IMR-90 (cell line): ENCODE measurements around the gene GCN1. TPM values are rescaled to one million over a fixed set of nuclear protein-coding genes. Genes with fewer than 3 reads are reported as not detected.

Source experiments
- ATAC-seq: fragments of 200-7000 bp; cut with Tn5 transposase; 2 replicates; pipeline ENCODE4 v1.9.1; 2020; ENCODE audit warnings: low read depth, mild to moderate bottlenecking, moderate library complexity
- BruUV-seq: library from RNA; stranded (reverse); fragments of 400-500 nt; replicated peaks from 2 replicates; lab custom pipeline; 2021; lab: Mats Ljungman, UMichigan
- CTCF ChIA-PET: fragments of 300-600 bp; formaldehyde crosslinking; extraction: SDS; loops from one replicate; lab custom pipeline; 2021; ENCODE audit warnings: antibody characterized with exemption; lab: Yijun Ruan, JAX
- POLR2A ChIA-PET: fragments of 300-600 bp; sonication (Branson Sonifier 250); formaldehyde crosslinking; loops from one replicate; lab custom pipeline; 2022; ENCODE audit warnings: antibody characterized with exemption; ENCODE audit not compliant: unreplicated experiment; lab: Charles Lee
- DNase-seq: peaks from one replicate; pipeline ENCODE4 v3.0.0; 2013
- H2AFZ ChIP-seq: replicated peaks from 2 replicates; pipeline ENCODE3; 2013; ENCODE audit warnings: low read length, mild to moderate bottlenecking; ENCODE audit not compliant: poor library complexity
- H2AK5ac ChIP-seq: 2 replicates; pipeline ENCODE4 v1.6.1; 2013; ENCODE audit warnings: low read depth, low read length, inconsistent platforms
- H2AK9ac ChIP-seq: replicated peaks from 2 replicates; pipeline ENCODE3; 2013; ENCODE audit warnings: mild to moderate bottlenecking, low read depth, low read length, moderate library complexity; ENCODE audit not compliant: poor library complexity
- H2BK120ac ChIP-seq: 2 replicates; pipeline ENCODE4 v1.6.1; 2013; ENCODE audit warnings: low read depth, low read length, inconsistent platforms
- H2BK15ac ChIP-seq: 3 replicates; pipeline ENCODE4 v1.6.1; 2013; ENCODE audit warnings: low read depth, low read length, inconsistent platforms
- H2BK20ac ChIP-seq: 2 replicates; pipeline ENCODE4 v1.6.1; 2013; ENCODE audit warnings: low read depth, mild to moderate bottlenecking, inconsistent platforms, low read length, moderate library complexity
- H2BK5ac ChIP-seq: 2 replicates; pipeline ENCODE4 v1.6.1; 2013; ENCODE audit warnings: mild to moderate bottlenecking, low read depth, low read length, inconsistent platforms; ENCODE audit not compliant: poor library complexity, severe bottlenecking
- H3K14ac ChIP-seq: replicated peaks from 2 replicates; pipeline ENCODE4 v1.6.1; 2013; ENCODE audit warnings: low read depth, low read length, inconsistent platforms
- H3K18ac ChIP-seq: 2 replicates; pipeline ENCODE4 v1.6.1; 2013; ENCODE audit warnings: low read depth, low read length, control low read depth
- H3K23ac ChIP-seq: 2 replicates; pipeline ENCODE4 v1.6.1; 2013; ENCODE audit warnings: low read depth, low read length, inconsistent platforms
- H3K27ac ChIP-seq: 2 replicates; pipeline ENCODE4 v1.5.1; 2013; ENCODE audit warnings: mild to moderate bottlenecking, control low read depth, low read length; ENCODE audit not compliant: insufficient read depth
- H3K27me3 ChIP-seq: 2 replicates; pipeline ENCODE4 v1.6.1; 2013; ENCODE audit warnings: low read length; ENCODE audit not compliant: control insufficient read depth, insufficient read depth
- H3K36me3 ChIP-seq: 2 replicates; pipeline ENCODE4 v1.6.1; 2013; ENCODE audit warnings: low read length, mixed read lengths; ENCODE audit not compliant: control insufficient read depth, insufficient read depth
- H3K4ac ChIP-seq: 2 replicates; pipeline ENCODE4 v1.6.1; 2013; ENCODE audit warnings: low read depth, low read length, inconsistent platforms
- H3K4me1 ChIP-seq: 2 replicates; pipeline ENCODE4 v1.6.1; 2013; ENCODE audit warnings: low read length, mixed read lengths; ENCODE audit not compliant: control insufficient read depth, insufficient read depth
- H3K4me2 ChIP-seq: 2 replicates; pipeline ENCODE4 v1.6.1; 2013; ENCODE audit warnings: low read depth, mild to moderate bottlenecking, control low read depth, low read length, moderate library complexity
- H3K4me3 ChIP-seq: 2 replicates; pipeline ENCODE4 v1.5.1; 2013; ENCODE audit warnings: low read depth, mild to moderate bottlenecking, control low read depth, low read length, moderate library complexity; ENCODE audit not compliant: insufficient read depth
- H3K56ac ChIP-seq: 2 replicates; pipeline ENCODE4 v1.6.1; 2013; ENCODE audit warnings: low read length, inconsistent platforms; ENCODE audit not compliant: insufficient read depth; ENCODE audit errors: extremely low read depth
- H3K79me1 ChIP-seq, 2 experiments: 2 replicates each; pipeline ENCODE4 v1.6.1; 2013; ENCODE audit warnings: low read length in 2 of 2, inconsistent platforms in 1 of 2, low read depth in 1 of 2
- H3K9ac ChIP-seq: 2 replicates; pipeline ENCODE4 v1.6.1; 2013; ENCODE audit warnings: low read depth, low read length, control low read depth
- H3K9me1 ChIP-seq: 2 replicates; pipeline ENCODE4 v1.6.1; 2013; ENCODE audit warnings: low read length, inconsistent platforms; ENCODE audit not compliant: insufficient read depth
- H3K9me3 ChIP-seq: 2 replicates; pipeline ENCODE4 v1.6.1; 2013; ENCODE audit warnings: low read length; ENCODE audit not compliant: control insufficient read depth, insufficient read depth
- H4K20me1 ChIP-seq: 2 replicates; pipeline ENCODE4 v1.6.1; 2013; ENCODE audit warnings: low read length, inconsistent platforms; ENCODE audit not compliant: insufficient read depth
- H4K5ac ChIP-seq: 2 replicates; pipeline ENCODE4 v1.6.1; 2013; ENCODE audit warnings: mild to moderate bottlenecking, low read depth, low read length, control low read depth
- H4K8ac ChIP-seq, 2 experiments: 2 replicates each; pipeline ENCODE4 v1.6.1; 2013; ENCODE audit warnings: low read depth in 2 of 2, low read length in 2 of 2, control low read depth in 1 of 2, inconsistent platforms in 1 of 2
- H4K91ac ChIP-seq: 2 replicates; pipeline ENCODE4 v1.6.1; 2013; ENCODE audit warnings: low read depth, low read length, inconsistent platforms; ENCODE audit not compliant: insufficient read depth
- BHLHE40 ChIP-seq: fragments of 150-350 bp; IDR thresholded peaks from 2 replicates; pipeline ENCODE4 v1.6.1; 2016; ENCODE audit warnings: mild to moderate bottlenecking, low read depth, low read length
- CEBPB ChIP-seq: IDR thresholded peaks from 2 replicates; pipeline ENCODE4 v1.6.1; 2012; ENCODE audit warnings: low read depth, low read length, improper control_type of control experiment
- FOS ChIP-seq: fragments of 150-350 bp; IDR thresholded peaks from 2 replicates; pipeline ENCODE4 v1.6.1; 2016; ENCODE audit warnings: low read depth, low read length
- MAFK ChIP-seq: IDR thresholded peaks from 2 replicates; pipeline ENCODE4 v1.6.1; 2012; ENCODE audit warnings: low read depth, low read length, improper control_type of control experiment
- MAZ ChIP-seq: IDR thresholded peaks from 2 replicates; pipeline ENCODE4 v1.6.1; 2012; ENCODE audit warnings: low read depth, mild to moderate bottlenecking, low read length, improper control_type of control experiment, moderate library complexity, borderline replicate concordance
- MXI1 ChIP-seq: IDR thresholded peaks from 2 replicates; pipeline ENCODE4 v1.6.1; 2012; ENCODE audit warnings: low read depth, mild to moderate bottlenecking, low read length, moderate library complexity, borderline replicate concordance
- POLR2A ChIP-seq: IDR thresholded peaks from 2 replicates; pipeline ENCODE4 v1.6.1; 2012; ENCODE audit warnings: mild to moderate bottlenecking, low read depth, low read length
- RAD21 ChIP-seq: IDR thresholded peaks from 2 replicates; pipeline ENCODE4 v1.6.1; 2012; ENCODE audit warnings: low read length, improper control_type of control experiment
- RCOR1 ChIP-seq: IDR thresholded peaks from 2 replicates; pipeline ENCODE4 v1.6.1; 2012; ENCODE audit warnings: mild to moderate bottlenecking, low read length, improper control_type of control experiment; ENCODE audit not compliant: insufficient replicate concordance
- RFX5 ChIP-seq: IDR thresholded peaks from 2 replicates; pipeline ENCODE4 v1.8.0; 2012; ENCODE audit warnings: low read depth, mild to moderate bottlenecking, low read length, moderate library complexity
- WGBS, 2 experiments: methylation state at CpG; one replicate each; pipeline versions ENCODE4 v1.1.5 to v1.1.7; 2013; ENCODE audit warnings: missing lambda C conversion rate in 2 of 2; ENCODE audit not compliant: insufficient read length in 1 of 2; ENCODE audit errors: extremely low coverage in 2 of 2; 5-methylcytosine and 5-hydroxymethylcytosine counted together
- dilution Hi-C: fragments of 300-500 bp; cut with HindIII; formaldehyde crosslinking; loops from one replicate; pipeline ENCODE4 v1.14.3; 2018; ENCODE audit warnings: low sequenced_read_pairs; ENCODE audit not compliant: unreplicated experiment
- in situ Hi-C: fragments of 300-500 bp; cut with MboI; formaldehyde crosslinking; loops from 3 replicates; pipeline ENCODE4 v1.14.3; 2019; ENCODE audit warnings: low sequenced_read_pairs, inconsistent platforms, mixed read lengths
- intact Hi-C: fragments of 100-400 bp; cut with micrococcal nuclease; formaldehyde crosslinking; loops from 2 replicates; pipeline ENCODE4 v1.10.0; 2022
- polyA plus RNA-seq, 3 experiments: library from polyadenylated mRNA; depleted of rRNA; stranded (reverse); fragments of >200 nt; gene quantifications; 2 replicates each; pipeline ENCODE4 v1.2.3, GENCODE V29; 2012; ENCODE audit warnings: low replicate concordance in 1 of 3
- total RNA-seq: library from RNA; depleted of rRNA; stranded (reverse); fragments of >200 nt; gene quantifications from 2 replicates; pipeline ENCODE4 v1.2.3, GENCODE V29; 2012
- TF ChIP-seq, protein P1 (sequence below): conservative IDR thresholded peaks from 2 replicates; pipeline ENCODE4 v1.5.1; 2012; ENCODE audit warnings: mild to moderate bottlenecking, low read depth, low read length, improper control_type of control experiment
- TF ChIP-seq, protein P2 (sequence below): fragments of 150-350 bp; IDR thresholded peaks from 2 replicates; pipeline ENCODE4 v1.6.1; 2016; ENCODE audit warnings: low read depth, mild to moderate bottlenecking, low read length, moderate library complexity, borderline replicate concordance
- TF ChIP-seq, protein P3 (sequence below): fragments of 150-350 bp; IDR thresholded peaks from 2 replicates; pipeline ENCODE4 v1.6.1; 2017; ENCODE audit warnings: mild to moderate bottlenecking, antibody characterized with exemption, low read length, low read depth

The GCN1 gene
- total and polyA plus RNA-seq, 2 of the 4 experiments (the other 2 are of a cell fraction): 57.8 to 77.6 TPM

DNA sequence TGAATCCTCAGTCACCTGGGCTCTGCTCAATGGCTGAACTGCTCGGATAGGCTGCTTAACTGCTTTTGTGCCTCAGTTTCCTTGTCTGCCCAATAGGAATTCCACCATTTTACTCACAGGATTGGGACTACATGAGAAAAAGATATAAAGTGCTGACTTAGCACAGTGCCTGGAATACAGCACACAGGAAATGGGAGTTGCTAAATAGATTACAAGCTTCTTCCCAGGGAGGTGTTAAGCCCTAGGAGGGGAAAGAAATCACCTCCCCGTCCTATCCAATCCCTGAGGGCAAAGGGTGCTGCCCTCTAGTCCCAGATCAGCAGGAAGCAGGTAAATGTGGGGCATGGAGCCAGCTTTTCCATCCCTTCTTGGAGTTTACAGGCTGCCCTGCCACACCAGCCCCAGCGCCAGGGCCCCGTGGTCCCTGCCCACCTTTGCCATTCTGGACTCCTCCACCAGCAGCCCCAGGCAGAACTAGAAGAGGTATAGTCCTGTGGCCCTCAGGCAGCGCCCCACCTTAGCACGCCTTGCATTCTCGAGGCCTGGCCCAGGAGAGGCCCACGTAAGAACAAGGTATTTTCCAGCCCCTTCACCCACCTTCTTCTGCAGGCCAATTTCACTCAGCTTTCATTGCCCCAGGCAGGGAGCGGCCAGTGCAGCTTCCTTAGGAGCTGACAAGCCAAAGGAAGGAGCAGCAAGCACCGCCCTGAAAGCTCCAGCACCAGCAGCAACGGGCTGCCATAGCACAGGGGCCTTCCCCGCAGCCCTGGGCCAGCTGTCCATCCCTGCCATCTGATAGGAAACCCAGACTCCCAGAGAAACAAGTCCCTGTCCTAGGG, 35.2 kb upstream of the GCN1 start:
- Histone ChIP-seq H2AK5ac (peak overlapping the region; percentile 100), H3K23ac (peak overlapping the region; percentile 100), H2BK5ac (peak overlapping the region; percentile 97), H3K27me3 (no peaks in the 10 kb centered on the region), H3K9me3 (no peaks in the 10 kb centered on the region), H2AFZ (peak overlapping the region; percentile 47), H4K91ac (peak overlapping the region; percentile 100), H3K14ac (peak overlapping the region; percentile 99), H3K9me1 (peaks cover 23% of the 10 kb centered on the region), H4K20me1 (peaks cover 33% of the 10 kb centered on the region), H3K79me1 (peaks cover 3 to 80% of the 10 kb centered on the region in 2 experiments; a peak in 3 of 4 replicates), H2BK15ac (peak overlapping the region; percentile 99), H2BK20ac (peak overlapping the region; percentile 99), H3K4ac (peak overlapping the region; percentile 100), H3K4me3 (no peak overlapping the region), H3K36me3 (peaks cover 5% of the 10 kb centered on the region), H2BK120ac (peak overlapping the region; percentile 100), H3K9ac (peak overlapping the region; percentile 62), H3K18ac (peak overlapping the region; percentile 69), H4K5ac (peak overlapping the region; percentile 73), H3K4me2 (peak overlapping the region; percentile 39), H3K4me1 (peaks cover 62% of the 10 kb centered on the region), H3K56ac (peak overlapping the region; percentile 99), H4K8ac (peak overlapping the region; percentile 96 to 97), H3K27ac (peak overlapping the region; percentile 93), H2AK9ac (peak overlapping the region; percentile 97)
- dilution Hi-C loops: no loop called here
- BruUV-seq: no TSS peak
- in situ Hi-C loops: loop anchor here (5.0 kb wide), 1 partner anchor 33 kb away; no protein-coding TSS in a partner anchor
- ChIA-PET POLR2A (interaction anchor here (1.4 to 4.3 kb wide), 6 partner anchors 18 to 62 kb away, joined by 5 to 39 read pairs (median 16); partner anchors contain the start of genes PXN, RNU4-2 and RPLP0), CTCF (interaction anchor here (1.0 to 7.8 kb wide), 5 partner anchors 14 to 73 kb away, joined by 3 to 116 read pairs (median 5); partner anchors contain the start of genes PXN and SIRT4)
- DNase-seq (no peak), ATAC-seq (no peak; the same call in 1 of the 2 replicates)
- WGBS, 2 experiments: 48% methylated on average over 5 of the region's 12 CpGs; no CpG with 5 or more reads in 1 of the 2 experiments
- intact Hi-C loops: loop anchor here (2.0 kb wide), 1 partner anchor 27 kb away; no protein-coding TSS in a partner anchor
- TF ChIP-seq, protein P1, sequence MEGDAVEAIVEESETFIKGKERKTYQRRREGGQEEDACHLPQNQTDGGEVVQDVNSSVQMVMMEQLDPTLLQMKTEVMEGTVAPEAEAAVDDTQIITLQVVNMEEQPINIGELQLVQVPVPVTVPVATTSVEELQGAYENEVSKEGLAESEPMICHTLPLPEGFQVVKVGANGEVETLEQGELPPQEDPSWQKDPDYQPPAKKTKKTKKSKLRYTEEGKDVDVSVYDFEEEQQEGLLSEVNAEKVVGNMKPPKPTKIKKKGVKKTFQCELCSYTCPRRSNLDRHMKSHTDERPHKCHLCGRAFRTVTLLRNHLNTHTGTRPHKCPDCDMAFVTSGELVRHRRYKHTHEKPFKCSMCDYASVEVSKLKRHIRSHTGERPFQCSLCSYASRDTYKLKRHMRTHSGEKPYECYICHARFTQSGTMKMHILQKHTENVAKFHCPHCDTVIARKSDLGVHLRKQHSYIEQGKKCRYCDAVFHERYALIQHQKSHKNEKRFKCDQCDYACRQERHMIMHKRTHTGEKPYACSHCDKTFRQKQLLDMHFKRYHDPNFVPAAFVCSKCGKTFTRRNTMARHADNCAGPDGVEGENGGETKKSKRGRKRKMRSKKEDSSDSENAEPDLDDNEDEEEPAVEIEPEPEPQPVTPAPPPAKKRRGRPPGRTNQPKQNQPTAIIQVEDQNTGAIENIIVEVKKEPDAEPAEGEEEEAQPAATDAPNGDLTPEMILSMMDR: no peak
- TF ChIP-seq RAD21 (no peak), MAZ (no peak), FOS (no peak), MAFK (peak; percentile 97), RCOR1 (no peak), RFX5 (no peak), BHLHE40 (no peak), POLR2A (no peak), MXI1 (no peak), CEBPB (peak; percentile 8; the same call in 1 of the 2 replicates)
- TF ChIP-seq, protein P2, sequence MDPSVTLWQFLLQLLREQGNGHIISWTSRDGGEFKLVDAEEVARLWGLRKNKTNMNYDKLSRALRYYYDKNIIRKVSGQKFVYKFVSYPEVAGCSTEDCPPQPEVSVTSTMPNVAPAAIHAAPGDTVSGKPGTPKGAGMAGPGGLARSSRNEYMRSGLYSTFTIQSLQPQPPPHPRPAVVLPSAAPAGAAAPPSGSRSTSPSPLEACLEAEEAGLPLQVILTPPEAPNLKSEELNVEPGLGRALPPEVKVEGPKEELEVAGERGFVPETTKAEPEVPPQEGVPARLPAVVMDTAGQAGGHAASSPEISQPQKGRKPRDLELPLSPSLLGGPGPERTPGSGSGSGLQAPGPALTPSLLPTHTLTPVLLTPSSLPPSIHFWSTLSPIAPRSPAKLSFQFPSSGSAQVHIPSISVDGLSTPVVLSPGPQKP: no peak
- TF ChIP-seq, protein P3, sequence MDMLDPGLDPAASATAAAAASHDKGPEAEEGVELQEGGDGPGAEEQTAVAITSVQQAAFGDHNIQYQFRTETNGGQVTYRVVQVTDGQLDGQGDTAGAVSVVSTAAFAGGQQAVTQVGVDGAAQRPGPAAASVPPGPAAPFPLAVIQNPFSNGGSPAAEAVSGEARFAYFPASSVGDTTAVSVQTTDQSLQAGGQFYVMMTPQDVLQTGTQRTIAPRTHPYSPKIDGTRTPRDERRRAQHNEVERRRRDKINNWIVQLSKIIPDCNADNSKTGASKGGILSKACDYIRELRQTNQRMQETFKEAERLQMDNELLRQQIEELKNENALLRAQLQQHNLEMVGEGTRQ: no peak
